ENCODE data around the gene ARAP2.

DNA sequence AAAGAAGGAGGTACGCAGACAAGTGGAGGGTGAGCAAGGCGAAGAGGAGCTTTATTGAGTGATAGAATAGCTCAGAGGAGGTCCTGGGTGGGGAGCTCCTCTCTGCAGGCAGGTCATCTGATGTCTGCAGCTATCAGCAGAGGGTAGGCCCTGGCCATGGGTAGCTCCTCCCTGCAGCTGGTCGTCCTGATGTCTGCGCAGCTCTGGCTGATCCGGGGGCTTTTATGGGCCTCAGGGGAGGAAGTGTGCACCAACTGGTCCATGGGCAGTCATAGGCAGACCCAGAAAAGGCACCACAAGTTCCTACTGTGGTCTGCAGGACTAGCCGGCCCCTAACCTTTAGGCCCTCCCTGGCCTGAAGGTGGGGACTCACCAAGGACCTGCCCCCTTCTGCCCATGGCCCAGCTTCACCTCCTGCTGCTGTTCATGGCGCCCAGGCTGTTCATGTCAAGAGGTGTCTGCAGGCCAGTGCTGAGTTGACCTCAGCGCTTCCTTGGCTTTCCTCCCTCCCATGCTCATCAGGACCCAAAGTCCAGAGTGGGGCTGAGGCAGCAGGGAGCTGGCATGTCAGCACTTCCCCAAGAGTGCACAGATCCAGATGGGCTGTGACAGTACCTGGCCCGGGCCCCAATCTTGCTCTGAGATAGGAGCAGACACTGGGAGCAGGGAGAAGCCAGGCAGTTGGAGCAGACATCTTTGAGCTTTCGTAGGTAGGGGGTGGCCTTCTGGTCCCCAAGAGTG lies 46.1 kb downstream of the ARAP2 start:
- TF ChIP-seq, protein P1, sequence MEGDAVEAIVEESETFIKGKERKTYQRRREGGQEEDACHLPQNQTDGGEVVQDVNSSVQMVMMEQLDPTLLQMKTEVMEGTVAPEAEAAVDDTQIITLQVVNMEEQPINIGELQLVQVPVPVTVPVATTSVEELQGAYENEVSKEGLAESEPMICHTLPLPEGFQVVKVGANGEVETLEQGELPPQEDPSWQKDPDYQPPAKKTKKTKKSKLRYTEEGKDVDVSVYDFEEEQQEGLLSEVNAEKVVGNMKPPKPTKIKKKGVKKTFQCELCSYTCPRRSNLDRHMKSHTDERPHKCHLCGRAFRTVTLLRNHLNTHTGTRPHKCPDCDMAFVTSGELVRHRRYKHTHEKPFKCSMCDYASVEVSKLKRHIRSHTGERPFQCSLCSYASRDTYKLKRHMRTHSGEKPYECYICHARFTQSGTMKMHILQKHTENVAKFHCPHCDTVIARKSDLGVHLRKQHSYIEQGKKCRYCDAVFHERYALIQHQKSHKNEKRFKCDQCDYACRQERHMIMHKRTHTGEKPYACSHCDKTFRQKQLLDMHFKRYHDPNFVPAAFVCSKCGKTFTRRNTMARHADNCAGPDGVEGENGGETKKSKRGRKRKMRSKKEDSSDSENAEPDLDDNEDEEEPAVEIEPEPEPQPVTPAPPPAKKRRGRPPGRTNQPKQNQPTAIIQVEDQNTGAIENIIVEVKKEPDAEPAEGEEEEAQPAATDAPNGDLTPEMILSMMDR (conservative IDR thresholded peaks at IDR 0.05; ENCODE audit: low read length), result no peak
- no peak for TF ChIP-seq EZH2phosphoT487 (IDR thresholded peaks at IDR 0.05; ENCODE audit: borderline replicate concordance)

Measured in Loucy (cell line).